Stimulated activated CD8-positive, alpha-beta memory T cell treated with anti-CD3 and anti-CD28 coated beads, Interleukin-15, amount 100 ng/mL, for 24 hours (primary cell): ENCODE measurements around the gene SDF4.
"Not testable (repeated sequence)": the region's sequence is repeated elsewhere in the genome, so short reads cannot be mapped to it uniquely, and the experiment has no call there.

ENCODE experiments used
- DNase-seq: peaks from one replicate; pipeline ENCODE4 v3.0.0-alpha.2; 2020; ENCODE audit warnings: low read depth

SDF4 gene

GRCh38 chr1:1259951-1260600 is 28.3 kb upstream of the SDF4 start:
- DNase-seq = no peak

GRCh38 chr1:1259540-1259939 is 27.7 kb upstream of the SDF4 start:
- DNase-seq = no peak

- DNase-seq = no peak
Observed at GRCh38 chr1:1259119-1259488, 27.3 kb upstream of the SDF4 start.

- no peak for DNase-seq
Observed at GRCh38 chr1:1256956-1257871, 25.4 kb upstream of the SDF4 start.

GRCh38 chr1:1255611-1256010 is 23.8 kb upstream of the SDF4 start:
- no peak for DNase-seq

GRCh38 chr1:1255078-1255477 is 23.3 kb upstream of the SDF4 start:
- DNase-seq = no peak

- no peak for DNase-seq
Observed at GRCh38 chr1:1254667-1254998, 22.8 kb upstream of the SDF4 start.

- DNase-seq = no peak
Observed at GRCh38 chr1:1253972-1254666, 22.3 kb upstream of the SDF4 start.

GRCh38 chr1:1253314-1253713 is 21.5 kb upstream of the SDF4 start:
- DNase-seq = no peak

GRCh38 chr1:1250786-1251284 is 19.0 kb upstream of the SDF4 start:
- no peak for DNase-seq

GRCh38 chr1:1248009-1248913 is 16.5 kb upstream of the SDF4 start:
- not testable (repeated sequence) for DNase-seq

- no peak for DNase-seq
Observed at GRCh38 chr1:1247341-1247913, 15.6 kb upstream of the SDF4 start.

- no peak for DNase-seq
Observed at GRCh38 chr1:1246577-1247340, 15.0 kb upstream of the SDF4 start, which contains the start of gene C1QTNF12. TSS of gene C1QTNF12 (minus strand) at chr1:1246722. CDS start at chr1:1246690, 32 bp downstream.

- DNase-seq = no peak
Observed at GRCh38 chr1:1245817-1246576, 14.2 kb upstream of the SDF4 start.

- no peak for DNase-seq
Observed at GRCh38 chr1:1245178-1245816, 13.5 kb upstream of the SDF4 start.

GRCh38 chr1:1244192-1244811 is 12.5 kb upstream of the SDF4 start:
- DNase-seq = no peak

GRCh38 chr1:1243807-1244191 is 12.0 kb upstream of the SDF4 start:
- no peak for DNase-seq

GRCh38 chr1:1243266-1243660 is 11.5 kb upstream of the SDF4 start:
- no peak for DNase-seq
